Measurements from ENCODE around the gene CFAP100.

- TF ChIP-seq REST (IDR thresholded peaks at IDR 0.05; ENCODE audit: insufficient read depth in 1 of 2, low read depth in 2 of 2, low read length in 2 of 2) (no peak), SIN3A (IDR thresholded peaks at IDR 0.05; ENCODE audit: borderline replicate concordance, insufficient read depth, low read length) (no peak), POLR2AphosphoS5 (IDR thresholded peaks at IDR 0.05; ENCODE audit: low read depth, low read length) (no peak)
Observed at GRCh38 chr3:126448893-126449180, 54.1 kb downstream of the CFAP100 start.
